NCI-H345 (cell line): Measurements from ENCODE around the gene BATF3.
"Not testable (repeated sequence)": the region's sequence is repeated elsewhere in the genome, so short reads cannot be mapped to it uniquely, and the experiment has no call there.

Source experiments
- DNase-seq: peaks from one replicate; lab custom pipeline; 2025; lab: John Stamatoyannopoulos, UW

Gene BATF3, protein sequence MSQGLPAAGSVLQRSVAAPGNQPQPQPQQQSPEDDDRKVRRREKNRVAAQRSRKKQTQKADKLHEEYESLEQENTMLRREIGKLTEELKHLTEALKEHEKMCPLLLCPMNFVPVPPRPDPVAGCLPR

DNA sequence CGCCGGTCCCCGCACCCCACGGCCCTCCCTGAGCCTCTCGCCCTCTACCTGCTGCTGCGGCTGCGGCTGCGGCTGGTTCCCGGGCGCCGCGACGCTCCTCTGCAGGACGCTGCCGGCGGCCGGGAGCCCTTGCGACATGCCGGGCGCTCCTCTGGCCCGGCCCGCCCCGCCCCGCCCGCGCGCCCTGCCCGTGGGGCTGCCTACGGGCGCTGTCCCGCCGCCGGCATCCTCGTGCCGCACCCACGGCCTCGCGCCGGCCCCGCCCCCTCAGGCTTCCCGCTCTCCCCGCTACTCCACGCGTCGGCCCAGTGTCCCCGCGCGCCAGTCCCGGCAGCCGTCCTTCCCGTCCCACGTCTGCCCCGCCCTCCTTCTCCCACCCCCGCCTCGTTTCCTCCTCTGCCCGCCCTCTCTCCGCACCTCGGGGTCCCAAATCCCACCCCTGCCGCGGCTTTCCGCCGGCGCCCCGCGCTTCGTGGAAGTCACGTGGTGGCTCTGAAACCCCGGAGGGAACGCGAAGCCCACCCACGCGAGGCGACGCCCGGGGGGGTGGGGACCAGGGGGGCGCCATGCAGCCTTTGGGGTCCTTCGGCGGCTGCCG, at the start of gene BATF3:
Gene BATF3, minus strand, starts transcription at position 216 of the 598 bp plus-strand sequence. Its CDS starts 78 bp downstream, at position 138.
- peak; percentile 50 for DNase-seq

- no peak for DNase-seq
These were observed 46.9 kb upstream of the BATF3 start for GRCh38 chr1:212746546-212746945.

- DNase-seq = no peak
These were observed 45.7 kb upstream of the BATF3 start for GRCh38 chr1:212745303-212745702.

DNA sequence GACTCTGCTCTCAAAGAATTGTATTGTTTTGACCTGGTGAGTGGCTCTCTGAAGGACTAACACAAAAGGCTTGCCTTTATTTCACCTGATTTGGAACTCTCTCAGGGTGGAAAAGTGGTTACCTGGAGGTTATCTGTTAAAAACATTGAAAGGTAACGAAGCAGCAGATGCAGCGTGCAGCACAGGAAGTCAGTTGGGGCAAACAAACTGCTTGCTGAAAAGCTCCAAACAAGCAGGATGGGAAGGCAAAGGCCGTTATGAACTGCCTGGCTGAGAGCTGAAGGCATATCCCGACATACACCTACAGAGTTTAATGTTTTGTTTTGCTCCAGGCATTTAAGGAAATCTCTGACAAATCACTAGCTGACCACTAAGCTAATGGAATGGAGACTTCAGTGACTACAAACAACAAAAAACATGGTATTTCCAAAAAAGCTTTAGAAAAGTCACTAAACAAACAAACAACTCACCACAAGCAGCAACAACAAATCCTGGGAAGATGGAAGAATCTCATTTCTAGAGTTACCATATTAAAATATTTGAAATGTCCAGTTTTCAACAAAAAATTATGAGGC, 44.3 kb upstream of the BATF3 start:
- no peak for DNase-seq

- DNase-seq = no peak
These were observed 38.7 kb upstream of the BATF3 start for GRCh38 chr1:212738330-212738729.

GRCh38 chr1:212737559-212737958, 37.9 kb upstream of the BATF3 start:
- DNase-seq = no peak

DNA sequence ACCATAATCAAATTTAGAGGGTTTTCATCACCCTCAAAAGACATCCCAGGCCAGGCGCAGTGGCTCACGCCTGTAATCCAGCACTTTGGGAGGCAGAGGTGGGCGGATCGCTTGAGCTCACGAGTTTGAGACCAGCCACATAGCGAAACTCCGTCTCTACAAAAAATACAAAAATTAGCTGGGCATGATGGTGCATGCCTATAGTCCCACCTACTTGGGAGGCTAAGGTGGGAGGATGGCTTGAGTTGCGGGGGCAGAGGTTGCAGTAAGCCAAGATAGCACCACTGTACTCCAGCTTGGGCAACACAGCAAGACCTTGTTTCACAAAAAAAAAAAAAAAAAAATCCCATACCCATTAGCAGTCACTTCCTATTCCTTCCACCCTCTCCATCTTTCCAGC, 33.5 kb upstream of the BATF3 start:
- DNase-seq = no peak

DNA sequence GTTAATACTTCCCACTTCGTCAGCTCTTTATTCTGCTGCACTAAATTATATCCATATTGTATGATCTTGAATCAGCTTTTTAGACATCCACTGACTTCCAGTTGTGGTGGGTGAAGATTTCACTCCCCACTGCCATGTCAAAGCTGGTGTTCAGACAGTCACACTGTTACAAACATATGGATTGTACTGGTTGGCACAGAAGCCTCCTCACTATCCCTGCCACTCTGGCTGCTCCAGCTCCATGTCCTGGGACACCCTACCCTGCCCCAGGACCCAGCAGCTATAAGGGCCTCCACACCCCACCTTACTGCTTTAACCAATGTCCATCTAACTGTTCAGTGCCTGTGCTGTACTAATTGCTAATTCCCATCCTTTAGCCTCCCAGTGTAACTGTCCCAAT, 32.0 kb upstream of the BATF3 start:
- no peak for DNase-seq

GRCh38 chr1:212728606-212729005, 29.0 kb upstream of the BATF3 start:
- DNase-seq = no peak

DNA sequence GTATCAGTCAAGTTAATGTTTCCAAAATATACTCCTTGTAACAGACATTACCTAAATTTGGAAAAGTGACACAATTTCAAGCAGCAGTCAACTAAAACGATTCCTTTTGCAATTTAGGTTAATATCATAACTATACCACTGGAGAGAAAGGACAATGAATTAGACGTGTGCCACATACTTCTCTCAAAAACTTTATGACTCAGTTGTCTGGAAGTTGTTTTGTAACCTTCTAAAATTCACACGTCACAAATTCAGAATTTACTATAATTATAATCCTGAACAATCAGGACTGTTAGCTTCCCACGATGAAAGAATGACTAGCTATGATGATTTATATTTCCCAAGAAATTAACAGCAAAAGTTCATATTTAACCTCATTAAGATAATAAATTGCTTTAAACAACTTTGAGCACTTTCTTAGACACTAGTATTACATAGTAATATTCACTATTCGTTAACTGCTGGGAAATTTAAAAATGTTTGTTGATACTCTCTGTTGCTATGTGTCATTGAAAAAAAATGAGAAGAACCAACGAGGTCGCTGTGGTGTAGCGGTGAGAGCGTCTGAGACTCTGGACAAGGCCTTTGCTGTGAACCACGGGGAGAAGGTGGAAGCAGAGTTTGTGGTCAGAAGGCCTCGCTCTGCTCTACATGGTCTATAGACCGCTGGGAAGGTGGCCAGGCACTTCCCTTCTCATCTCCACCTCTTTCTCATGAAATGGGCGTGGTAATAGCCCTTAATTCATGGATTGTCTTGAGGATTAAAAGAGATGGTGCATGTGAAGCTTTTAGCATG, 27.9 kb upstream of the BATF3 start:
- no peak for DNase-seq

- not testable (repeated sequence) for DNase-seq
These were observed 25.0 kb upstream of the BATF3 start for GRCh38 chr1:212724679-212725078.

DNA sequence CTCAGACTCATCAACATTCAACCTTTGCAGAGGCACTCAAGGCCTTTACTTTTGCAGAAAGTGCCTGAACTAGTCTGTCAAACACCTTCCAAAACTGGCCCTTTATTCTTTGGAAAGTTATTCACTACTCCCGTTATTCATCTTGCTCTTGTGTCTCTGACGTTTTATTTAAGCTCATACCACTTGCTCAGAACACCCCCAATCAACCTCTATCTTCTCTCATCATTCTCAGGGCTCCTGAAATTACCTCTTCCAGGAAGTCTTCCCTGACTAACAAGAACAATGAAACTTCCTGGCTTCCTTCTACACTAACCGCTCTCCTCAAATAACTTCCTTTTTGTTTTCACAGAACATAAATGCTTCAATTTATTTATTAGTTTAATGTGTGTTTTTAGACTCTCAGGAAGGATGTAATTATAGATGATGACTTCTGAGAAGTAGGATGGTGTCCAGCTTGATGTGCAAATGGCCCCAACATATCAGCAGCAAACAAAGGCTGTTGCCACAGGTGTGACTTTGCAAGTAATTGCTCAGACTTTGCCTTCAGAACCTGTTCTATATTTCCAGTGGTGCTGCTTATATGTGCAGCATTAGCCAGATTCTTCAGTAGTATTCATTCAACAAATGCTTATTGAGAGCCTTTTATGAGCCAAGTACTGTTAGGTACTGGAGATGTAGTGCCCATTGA, 22.8 kb upstream of the BATF3 start:
- DNase-seq = no peak

DNA sequence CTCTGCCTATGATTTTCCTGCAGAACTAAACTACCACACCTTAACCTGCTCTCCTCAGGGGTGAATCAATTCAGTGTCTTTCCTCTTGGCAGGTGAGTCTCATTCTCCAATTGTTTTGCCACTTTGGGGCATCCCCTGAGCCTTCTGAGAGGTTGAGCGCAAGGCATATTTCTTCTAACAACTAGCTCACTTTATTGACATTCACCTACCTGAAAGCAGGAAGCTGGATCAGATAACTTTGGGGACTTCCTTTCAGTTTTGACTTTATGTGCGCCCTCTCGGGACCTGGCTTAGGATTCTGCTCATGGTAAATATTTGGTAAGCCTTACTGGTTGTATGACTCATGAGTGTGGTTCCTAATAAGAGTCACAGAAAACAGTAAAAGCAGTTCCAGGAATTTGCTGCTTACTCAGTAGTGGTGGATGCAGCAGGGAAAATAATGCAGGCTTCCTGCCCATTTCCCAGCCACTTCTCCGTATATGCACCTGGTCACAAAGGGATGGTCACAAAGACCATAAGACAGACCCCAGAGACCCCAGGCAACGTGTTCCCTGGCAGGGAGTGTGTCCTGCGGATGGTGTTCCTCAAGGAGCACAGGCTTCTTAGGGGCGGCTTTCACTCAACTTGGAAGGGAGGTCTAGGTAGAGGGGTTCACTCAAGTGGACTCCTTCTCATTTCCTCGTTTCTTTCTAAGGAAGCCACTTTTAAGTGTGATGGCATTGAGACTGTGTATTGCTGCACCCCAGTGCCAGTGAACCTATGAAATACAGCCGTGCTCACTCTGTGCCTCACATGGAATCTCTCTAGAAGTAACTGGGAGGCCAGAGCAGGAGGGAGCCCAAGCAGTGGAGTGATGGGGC, 22.0 kb upstream of the BATF3 start:
- no peak for DNase-seq

DNA sequence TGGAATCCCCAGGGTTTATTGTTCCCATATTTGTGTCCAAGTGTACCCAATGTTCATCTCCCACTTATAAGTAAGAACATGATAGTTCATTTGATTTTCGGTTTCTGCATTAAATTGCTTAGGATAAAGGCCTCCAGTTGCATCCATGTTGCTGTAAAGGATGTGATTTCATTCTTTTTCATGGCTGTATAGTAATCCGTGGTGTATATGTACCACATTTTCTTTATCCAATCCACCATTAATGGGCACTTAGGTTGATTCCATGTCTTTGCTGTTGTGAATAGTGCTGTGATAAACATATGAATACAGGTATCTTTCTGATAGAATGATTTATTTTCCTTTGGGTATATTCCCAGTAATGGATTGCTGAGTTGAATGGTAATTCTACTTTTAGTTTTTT, 20.0 kb upstream of the BATF3 start:
- no peak for DNase-seq

DNA sequence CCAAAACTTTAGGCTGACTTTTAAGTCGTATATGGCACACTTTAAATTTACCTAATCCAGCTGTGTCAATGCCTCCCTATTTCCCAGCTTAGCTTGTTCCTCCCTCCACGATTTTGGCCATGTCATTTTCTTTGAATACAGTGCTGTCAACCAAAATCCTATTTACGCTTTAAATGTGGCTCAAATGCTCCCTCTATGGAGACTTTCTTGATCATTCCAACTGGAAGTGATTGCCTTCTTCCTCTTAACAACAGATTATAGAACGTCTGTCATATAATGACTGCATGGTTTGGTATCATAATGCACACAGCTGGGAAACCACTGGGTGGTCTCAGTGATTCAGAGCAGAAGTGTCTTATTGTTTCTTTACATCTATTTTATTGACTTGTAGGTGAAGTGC, 18.9 kb upstream of the BATF3 start:
- DNase-seq = no peak

DNA sequence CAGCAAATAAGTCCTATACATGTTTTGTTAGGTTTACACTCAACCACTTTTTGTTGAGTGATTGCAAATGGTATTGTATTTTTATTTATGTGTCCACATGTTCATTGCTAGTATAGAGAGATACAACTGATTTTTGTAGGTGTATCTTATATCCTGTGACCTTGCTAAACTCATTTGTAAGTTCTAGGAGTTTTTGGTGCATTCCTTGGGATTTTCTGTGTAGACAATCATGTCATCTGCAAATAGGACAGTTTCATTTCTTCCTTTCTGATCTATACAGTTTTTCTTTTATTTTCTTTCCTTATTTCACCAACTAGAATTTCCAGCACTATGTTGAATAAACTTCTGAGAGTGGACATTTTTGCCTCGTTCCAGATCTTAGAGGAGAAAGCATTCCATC, 16.5 kb upstream of the BATF3 start:
- DNase-seq = no peak

- no peak for DNase-seq
These were observed 14.0 kb upstream of the BATF3 start for GRCh38 chr1:212713465-212714136.

DNA sequence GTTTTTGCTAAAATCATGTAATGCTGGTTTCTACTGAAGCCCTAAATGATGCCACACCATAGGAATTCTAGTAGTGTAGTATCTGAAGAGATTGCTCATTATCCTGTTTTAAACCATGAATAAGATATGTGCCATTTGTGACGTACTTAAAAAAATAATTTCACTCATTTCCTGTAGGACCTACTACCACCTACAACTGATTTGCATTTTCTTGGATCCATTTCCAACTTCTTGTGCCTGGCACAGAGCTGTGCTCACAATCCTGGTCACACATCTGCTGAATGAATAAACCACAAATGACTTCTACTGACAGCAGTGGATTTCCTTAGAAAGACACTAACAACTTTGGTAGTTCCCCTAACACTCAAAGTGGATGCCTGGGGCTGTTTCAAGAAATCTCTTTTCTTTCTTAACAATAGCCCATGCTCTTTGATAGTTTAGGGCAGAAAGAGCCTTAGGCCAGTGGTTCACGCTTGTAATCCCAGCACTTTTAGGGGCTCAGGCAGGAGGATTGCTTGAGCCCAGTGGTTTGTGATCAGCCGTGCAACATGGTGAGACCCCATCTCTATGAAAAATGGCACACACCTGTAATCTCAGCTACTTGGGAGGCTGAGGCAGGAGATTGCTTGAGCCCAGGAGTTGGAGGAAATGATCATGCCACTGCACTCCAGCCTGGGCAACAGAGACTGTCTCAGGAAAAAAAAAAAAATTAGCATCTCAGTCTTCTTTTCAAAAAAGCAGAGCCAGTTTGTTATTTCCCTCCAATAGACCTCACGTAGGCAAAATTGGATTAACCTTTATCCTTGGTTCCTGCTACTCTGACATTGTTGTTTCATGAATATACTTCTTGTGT, 13.0 kb upstream of the BATF3 start:
- no peak for DNase-seq

- DNase-seq = not testable (repeated sequence)
These were observed 12.3 kb upstream of the BATF3 start for GRCh38 chr1:212711974-212712373.

DNA sequence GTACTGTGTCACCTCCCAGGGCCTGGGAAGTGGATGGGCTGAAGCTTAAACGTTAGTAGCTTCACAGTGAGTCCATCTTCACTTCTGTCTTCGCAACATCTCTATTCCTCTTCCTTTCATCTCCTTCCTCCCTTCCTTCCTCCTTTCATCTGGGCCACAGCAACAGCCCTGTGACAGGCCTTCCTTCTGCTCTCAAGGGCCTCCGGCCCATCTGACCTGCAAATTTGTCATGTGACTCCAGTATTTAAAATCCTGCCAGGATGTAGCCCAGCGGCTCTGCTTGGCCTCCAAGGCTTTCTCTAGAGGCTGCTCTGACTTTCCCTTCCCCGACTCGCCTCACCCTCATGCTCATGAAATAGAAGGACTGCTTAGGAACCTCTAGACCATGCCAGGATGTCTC, 10.9 kb upstream of the BATF3 start:
- no peak for DNase-seq
